ENCODE results near the gene KRTAP1-3. TPM values are rescaled to one million over a fixed set of nuclear protein-coding genes. Genes with fewer than 3 reads are reported as not detected.
"Not testable (repeated sequence)": the region's sequence is repeated elsewhere in the genome, so short reads cannot be mapped to it uniquely, and the experiment has no call there.

The KRTAP1-3 gene
- total RNA-seq, 6 donors from 2014 or later: not detected

- no peak overlapping the region for H3K27ac ChIP-seq
- ATAC-seq (ENCODE audit: low FRiP score in 2 of 2) (no peak), DNase-seq (no peak)
- no peaks in the 10 kb centered on the region for H3K27me3 ChIP-seq
- H3K9me3 ChIP-seq: no peaks in the 10 kb centered on the region
- no peaks in the 10 kb centered on the region for H3K4me1 ChIP-seq
- H3K36me3 ChIP-seq: no peaks in the 10 kb centered on the region
- 86 to 87% methylated on average over 4 of the region's 4 CpGs for WGBS, 2 donors
- TF ChIP-seq POLR2A (IDR thresholded peaks at IDR 0.05) (no peak), EP300 (IDR thresholded peaks at IDR 0.05) (no peak), POLR2AphosphoS5 (IDR thresholded peaks at IDR 0.05) (no peak)
- TF ChIP-seq, protein P1, sequence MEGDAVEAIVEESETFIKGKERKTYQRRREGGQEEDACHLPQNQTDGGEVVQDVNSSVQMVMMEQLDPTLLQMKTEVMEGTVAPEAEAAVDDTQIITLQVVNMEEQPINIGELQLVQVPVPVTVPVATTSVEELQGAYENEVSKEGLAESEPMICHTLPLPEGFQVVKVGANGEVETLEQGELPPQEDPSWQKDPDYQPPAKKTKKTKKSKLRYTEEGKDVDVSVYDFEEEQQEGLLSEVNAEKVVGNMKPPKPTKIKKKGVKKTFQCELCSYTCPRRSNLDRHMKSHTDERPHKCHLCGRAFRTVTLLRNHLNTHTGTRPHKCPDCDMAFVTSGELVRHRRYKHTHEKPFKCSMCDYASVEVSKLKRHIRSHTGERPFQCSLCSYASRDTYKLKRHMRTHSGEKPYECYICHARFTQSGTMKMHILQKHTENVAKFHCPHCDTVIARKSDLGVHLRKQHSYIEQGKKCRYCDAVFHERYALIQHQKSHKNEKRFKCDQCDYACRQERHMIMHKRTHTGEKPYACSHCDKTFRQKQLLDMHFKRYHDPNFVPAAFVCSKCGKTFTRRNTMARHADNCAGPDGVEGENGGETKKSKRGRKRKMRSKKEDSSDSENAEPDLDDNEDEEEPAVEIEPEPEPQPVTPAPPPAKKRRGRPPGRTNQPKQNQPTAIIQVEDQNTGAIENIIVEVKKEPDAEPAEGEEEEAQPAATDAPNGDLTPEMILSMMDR (IDR thresholded peaks at IDR 0.05): no peak
- H3K4me3 ChIP-seq: no peak overlapping the region
Observed at GRCh38 chr17:41001795-41002194, 32.9 kb downstream of the KRTAP1-3 start.

DNA sequence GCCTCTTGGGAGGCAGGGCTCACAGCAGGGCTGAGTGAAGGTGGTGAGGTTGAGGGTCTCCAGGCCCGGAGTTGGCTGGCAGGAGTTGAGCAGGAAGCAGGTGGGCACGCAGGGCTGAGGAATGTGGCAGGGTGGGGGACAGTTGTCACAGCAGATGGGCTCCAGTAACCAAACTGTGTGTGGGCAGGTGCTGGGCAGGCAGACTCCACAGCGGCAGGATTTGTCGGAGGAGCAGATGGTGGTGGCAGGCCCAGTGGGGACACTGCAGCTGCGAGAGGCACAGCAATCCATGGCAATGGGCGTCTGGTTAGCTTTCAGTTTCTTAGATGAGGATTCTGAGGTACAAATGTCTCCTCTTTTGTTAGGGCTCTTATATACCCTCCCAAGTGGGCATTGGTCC lies 35.1 kb downstream of the KRTAP1-3 start, which contains the start of gene KRTAP3-2:
Gene KRTAP3-2, minus strand, starts transcription at position 344 of the 400 bp plus-strand sequence. Its CDS starts 53 bp downstream, at position 291.
- DNase-seq: peak in 1 of 2 donors; percentile 10
- not testable (repeated sequence) for H3K27ac ChIP-seq; H3K4me1 ChIP-seq; H3K4me3 ChIP-seq; H3K36me3 ChIP-seq; H3K27me3 ChIP-seq; H3K9me3 ChIP-seq; ATAC-seq (ENCODE audit: low FRiP score in 2 of 2)
- 73 to 90% methylated on average over 2 to 6 of the region's 6 CpGs for WGBS, 2 donors

GRCh38 chr17:40997361-40997760 lies 37.3 kb downstream of the KRTAP1-3 start:
- Histone ChIP-seq H3K9me3 (no peaks in the 10 kb centered on the region), H3K4me3 (no peak overlapping the region), H3K4me1 (no peaks in the 10 kb centered on the region), H3K27ac (no peak overlapping the region), H3K36me3 (no peaks in the 10 kb centered on the region), H3K27me3 (no peaks in the 10 kb centered on the region)
- 70 to 75% methylated on average over 2 of the region's 2 CpGs for WGBS, 2 donors
- DNase-seq (no peak), ATAC-seq (ENCODE audit: low FRiP score in 2 of 2) (no peak)
- TF ChIP-seq EP300 (IDR thresholded peaks at IDR 0.05) (no peak), POLR2A (IDR thresholded peaks at IDR 0.05) (no peak), POLR2AphosphoS5 (IDR thresholded peaks at IDR 0.05) (no peak)
- TF ChIP-seq, protein P1 (IDR thresholded peaks at IDR 0.05): no peak

DNA sequence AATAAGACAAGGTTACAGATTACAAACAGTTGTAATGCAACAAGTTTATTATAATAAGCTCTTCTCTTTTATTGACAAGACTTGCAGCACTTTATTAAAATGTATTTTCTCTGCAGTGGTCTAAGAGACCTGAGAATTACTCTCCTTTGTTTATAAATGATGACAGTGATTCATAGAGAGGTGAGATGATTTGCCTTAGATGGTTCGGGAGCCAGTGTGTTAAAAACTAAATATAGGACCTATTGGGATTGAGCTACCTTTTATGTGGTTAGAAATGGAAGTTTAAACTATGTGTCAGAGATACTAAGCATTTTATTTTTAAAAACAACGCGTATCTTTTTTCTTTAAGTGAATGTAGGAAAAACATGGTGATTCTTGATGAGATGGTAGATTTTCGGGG lies 37.8 kb downstream of the KRTAP1-3 start:
- Histone ChIP-seq H3K4me3 (no peak overlapping the region), H3K27me3 (no peaks in the 10 kb centered on the region), H3K36me3 (no peaks in the 10 kb centered on the region), H3K4me1 (no peaks in the 10 kb centered on the region), H3K9me3 (no peaks in the 10 kb centered on the region), H3K27ac (no peak overlapping the region)
- DNase-seq (no peak), ATAC-seq (ENCODE audit: low FRiP score in 2 of 2) (no peak)
- WGBS, 2 donors: 82 to 83% methylated on average over 4 of the region's 4 CpGs
- TF ChIP-seq EP300 (IDR thresholded peaks at IDR 0.05) (no peak), POLR2AphosphoS5 (IDR thresholded peaks at IDR 0.05) (no peak), POLR2A (IDR thresholded peaks at IDR 0.05) (no peak)
- TF ChIP-seq, protein P1 (IDR thresholded peaks at IDR 0.05): no peak

DNA sequence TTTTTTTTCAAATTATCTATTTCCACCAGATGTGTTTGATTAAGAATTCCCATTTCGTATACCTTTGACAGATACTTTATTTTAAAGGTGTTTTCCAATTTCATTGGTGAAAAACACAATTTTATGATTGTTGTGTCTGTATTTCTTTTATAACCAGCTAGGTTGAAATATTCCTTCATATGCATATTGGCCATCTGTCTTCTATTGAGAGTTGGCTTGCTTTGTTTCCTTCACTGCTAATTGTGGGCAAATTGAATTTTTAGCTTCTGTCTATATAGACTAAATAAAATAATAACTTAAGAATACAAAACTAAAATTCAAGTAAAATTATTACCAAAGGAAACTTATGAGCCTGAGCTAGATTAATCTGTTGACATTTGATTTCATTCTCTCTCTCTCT lies 39.6 kb downstream of the KRTAP1-3 start:
- WGBS, 2 donors: 74 to 87% methylated on average over 1 of the region's 1 CpG
- no peak for ATAC-seq (ENCODE audit: low FRiP score in 2 of 2)

More for the DNA sequence above, 39.6 kb downstream of the KRTAP1-3 start:
- no peak for DNase-seq
- Histone ChIP-seq H3K27ac (no peak overlapping the region), H3K4me3 (no peak overlapping the region), H3K9me3 (no peaks in the 10 kb centered on the region), H3K4me1 (no peaks in the 10 kb centered on the region), H3K36me3 (no peaks in the 10 kb centered on the region), H3K27me3 (no peaks in the 10 kb centered on the region)
- no peak for TF ChIP-seq POLR2AphosphoS5 (IDR thresholded peaks at IDR 0.05)
- TF ChIP-seq, protein P1 (IDR thresholded peaks at IDR 0.05): no peak
- no peak for TF ChIP-seq EP300 (IDR thresholded peaks at IDR 0.05)
- TF ChIP-seq POLR2A (IDR thresholded peaks at IDR 0.05): no peak

Measured in upper lobe of left lung (tissue), 6 donors.